Dedifferentiated amniotic fluid mesenchymal stem cell (primary cell): ENCODE data around the gene MYO5B.

Experiments
- DNase-seq: peaks from one replicate; pipeline ENCODE4 v3.0.0-alpha.2; 2016; ENCODE audit errors: extremely low spot score

MYO5B gene

DNA sequence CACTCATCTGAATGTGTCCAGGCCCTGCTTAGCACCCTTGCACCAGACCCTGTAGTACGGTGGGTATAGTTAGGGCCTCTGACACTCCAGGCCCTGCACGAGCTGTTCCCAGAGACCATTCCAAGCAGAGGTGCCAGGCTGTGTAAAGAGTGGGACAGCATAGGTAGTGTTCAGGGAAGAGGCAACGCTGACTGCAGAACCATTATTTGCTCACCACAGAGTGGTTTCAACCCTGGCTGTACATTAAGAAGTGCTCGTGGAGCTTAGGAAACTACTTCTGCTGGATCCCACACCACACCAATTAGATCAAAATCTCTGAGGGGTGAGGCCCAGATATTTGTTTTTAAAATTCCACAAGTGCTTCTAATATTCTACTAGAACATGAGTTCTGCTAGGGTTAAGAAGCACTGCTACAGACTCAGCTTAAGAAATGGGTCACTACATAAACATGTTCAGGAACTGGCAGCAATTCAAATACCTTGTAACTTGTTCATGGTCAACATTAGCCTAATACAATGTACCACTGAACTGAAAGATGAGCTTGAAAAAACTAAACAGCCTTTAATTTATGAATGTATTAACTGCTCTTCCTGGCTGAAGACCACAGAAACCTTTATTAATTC is 183.0 kb downstream of the MYO5B start:
- DNase-seq = peak; percentile 56

DNA sequence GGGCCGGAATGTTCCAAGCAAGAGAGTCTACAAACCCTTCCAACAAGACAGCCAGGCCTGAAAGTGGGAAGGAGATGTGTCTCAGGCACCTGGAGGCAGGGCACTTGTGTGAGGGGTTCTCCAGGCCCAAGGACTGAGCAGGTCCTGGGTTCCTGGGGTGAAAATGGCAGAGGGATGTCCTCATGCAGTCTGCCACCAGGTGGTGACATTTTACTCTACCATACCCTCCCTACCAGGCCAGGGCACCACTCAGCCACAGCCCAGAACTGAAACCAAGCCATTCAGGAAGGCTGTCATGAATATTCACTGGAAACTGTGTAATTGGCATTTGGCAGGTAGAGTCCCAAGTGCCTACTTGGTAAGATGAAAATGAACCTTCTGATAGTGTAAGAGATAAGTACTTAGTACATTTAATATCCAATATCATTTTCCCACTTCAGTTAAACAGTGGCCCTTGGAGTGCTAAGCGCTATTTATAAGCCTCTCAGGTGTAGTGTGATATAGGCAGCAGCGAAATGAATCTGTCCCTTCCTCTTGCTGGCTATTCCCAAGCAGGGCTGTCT is 185.1 kb downstream of the MYO5B start:
- no peak for DNase-seq

- no peak for DNase-seq
Observed at GRCh38 chr18:50008306-50008705, 186.6 kb downstream of the MYO5B start.

DNA sequence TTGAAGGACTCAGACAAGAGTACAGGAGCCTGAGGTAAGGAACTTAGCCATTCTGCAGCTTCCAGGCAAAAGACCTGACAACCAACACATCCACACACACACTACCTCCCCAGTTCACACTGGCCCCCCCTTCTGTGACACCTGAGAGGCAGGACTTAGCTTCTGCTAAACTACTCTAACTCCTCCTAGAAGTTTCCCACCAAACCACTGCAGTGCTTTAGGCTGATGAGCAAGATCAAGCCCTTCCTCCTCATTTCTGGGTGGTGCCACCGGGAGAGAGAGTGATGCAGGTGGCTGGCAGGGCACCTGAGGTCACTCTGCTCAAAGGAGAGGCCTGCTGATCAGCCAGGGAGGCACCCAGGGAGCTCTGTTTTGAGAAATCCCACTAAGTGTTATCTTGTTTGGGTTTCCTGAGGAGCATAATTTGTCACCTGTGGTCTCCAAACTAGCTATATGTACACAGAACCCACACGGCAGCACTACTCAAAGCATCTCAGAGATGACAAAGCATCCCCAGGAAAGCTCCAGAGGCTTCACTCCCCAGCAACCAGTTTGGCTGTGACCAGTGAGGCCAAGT is 188.4 kb downstream of the MYO5B start:
- DNase-seq = no peak

DNA sequence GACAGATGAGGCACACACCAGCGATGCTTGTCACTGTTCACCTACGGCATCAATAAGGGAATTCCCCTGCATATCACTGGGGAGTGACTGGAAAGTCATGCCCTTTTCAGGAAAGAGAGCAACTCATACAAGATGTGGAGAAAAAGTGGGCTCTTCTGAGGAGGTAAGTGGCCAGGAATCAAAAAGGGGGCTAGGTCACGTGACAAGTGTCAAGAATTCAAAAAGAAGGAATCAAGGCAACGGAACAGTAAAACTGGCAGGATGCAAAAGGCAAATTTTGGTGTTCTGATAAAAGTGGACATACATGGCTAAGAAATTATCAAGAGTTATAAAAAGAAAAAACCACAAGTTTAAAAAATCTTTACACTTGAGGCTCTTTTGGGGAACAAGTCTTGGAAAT is 190.9 kb downstream of the MYO5B start:
- DNase-seq = no peak

DNA sequence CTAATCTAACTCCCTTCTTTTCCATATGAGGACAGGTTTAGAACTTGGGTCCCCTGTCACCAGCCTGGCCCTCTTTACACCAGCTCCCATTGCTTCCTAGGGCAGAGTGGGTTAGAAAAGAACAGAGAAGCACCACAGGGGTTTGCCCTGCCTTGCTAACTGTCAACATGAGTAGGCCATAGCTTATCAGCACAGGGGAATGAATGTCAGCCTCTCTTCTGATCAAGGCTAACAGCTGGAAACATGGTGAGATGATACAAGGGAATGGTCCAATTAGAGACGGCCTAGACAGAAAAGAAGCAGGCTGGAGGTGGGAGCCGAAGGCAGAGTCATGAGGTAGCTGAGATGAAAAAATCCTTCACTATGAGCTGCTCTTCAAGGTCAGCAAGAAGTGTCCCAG is 192.2 kb downstream of the MYO5B start:
- no peak for DNase-seq

- no peak for DNase-seq
Observed at GRCh38 chr18:50000227-50000626, 194.7 kb downstream of the MYO5B start.

GRCh38 chr18:49999128-49999527 is 195.8 kb downstream of the MYO5B start:
- no peak for DNase-seq

- no peak for DNase-seq
Observed at GRCh38 chr18:49997558-49997957, 197.4 kb downstream of the MYO5B start.

DNA sequence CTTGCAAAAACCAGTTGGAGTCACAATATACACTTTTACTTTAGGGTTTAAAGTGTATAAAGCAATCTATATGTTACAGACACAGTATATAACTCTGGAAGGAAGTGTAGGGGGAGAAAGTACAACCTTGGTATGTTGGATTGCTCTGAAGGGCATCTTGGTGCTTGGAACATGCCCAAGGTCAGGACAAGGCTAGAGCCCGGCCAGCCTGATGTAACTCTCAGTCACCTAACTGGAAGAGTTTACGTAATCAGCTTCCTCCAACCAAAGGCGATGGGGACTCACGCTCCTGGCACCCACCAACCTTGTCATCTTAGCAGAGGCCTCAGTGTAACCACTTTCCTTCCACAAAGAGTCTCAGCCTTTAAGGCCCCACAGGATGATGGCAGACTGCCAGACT is 200.5 kb downstream of the MYO5B start:
- no peak for DNase-seq

- no peak for DNase-seq
Observed at GRCh38 chr18:49993299-49993698, 201.6 kb downstream of the MYO5B start.

DNA sequence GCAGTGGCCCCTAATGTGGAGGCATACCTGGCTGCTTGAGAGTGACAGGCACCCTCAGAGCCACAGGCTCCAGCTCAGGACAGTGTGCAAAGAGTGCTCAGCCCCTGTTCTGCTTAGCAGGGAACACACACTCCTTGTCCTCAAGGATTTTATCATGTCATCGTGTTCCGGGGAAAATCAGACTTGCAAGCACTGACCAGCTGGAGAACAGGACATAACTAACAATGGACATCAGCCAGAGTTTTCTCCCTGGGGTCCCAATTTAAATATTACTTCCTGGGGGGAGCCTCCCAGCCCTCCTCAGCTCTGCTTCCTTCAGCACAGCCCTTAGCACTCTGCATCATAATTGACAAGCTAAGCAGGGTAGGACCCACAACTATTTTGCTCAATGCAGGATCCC is 206.2 kb downstream of the MYO5B start:
- DNase-seq = no peak

DNA sequence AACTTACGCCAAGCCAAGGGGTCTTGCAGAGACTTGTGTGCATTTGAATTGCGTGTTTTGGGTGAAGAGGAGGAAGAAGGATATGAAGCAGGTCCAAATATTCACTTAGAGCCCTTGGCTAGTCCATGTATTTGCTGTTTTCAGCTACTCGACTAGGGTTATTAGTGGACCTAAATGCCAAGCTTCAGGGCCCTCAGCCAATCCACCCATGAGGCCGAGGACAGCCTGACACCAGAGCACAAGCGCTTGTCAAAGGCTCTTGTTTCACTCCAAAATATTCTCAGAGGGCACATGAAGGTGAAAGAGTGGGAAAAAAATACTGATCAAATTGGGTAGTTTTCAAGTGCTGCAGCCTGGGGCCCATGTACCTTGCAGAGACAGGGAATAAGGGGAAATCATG is 206.8 kb downstream of the MYO5B start:
- DNase-seq = no peak

DNA sequence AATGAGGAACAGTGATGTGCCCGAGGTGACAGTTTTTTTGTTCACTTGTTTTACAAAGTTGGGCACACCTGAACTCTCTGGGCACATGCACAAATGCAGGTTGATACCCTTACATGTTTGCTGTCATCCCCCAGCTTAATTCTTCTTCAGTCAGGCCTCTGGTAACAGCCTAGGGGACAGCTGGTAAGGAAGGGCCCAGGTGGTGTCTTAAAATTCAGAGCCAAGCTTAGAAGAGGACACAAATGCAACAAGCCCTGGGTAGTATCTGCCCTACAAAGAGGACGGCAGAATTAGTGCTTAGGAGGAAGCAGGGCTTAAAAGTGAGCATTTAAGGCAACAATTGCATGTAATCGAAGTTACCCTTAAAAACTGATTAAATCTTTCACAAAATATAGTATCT is 209.7 kb downstream of the MYO5B start:
- no peak for DNase-seq

GRCh38 chr18:49980896-49981295 is 214.1 kb downstream of the MYO5B start:
- no peak for DNase-seq

- DNase-seq = no peak
Observed at GRCh38 chr18:49976795-49977560, 218.0 kb downstream of the MYO5B start.

DNA sequence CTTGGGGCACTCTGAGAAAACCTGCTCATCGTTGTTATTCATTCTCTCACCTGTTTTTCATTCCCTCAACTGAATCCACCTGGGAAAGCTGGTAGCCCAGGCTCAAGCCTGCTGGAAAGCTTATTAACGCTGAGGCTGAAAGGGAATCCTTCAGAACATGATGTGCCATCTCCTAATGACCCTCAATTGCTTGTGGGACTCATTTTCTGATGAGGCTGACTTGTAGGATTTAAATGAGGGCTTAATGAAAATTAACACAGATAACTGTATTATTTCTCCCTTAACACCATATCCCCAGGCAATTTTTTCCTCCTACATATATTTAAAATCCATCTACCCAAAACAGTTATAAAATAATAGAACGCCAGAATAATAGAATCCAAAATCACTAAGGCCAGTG is 218.9 kb downstream of the MYO5B start:
- no peak for DNase-seq

GRCh38 chr18:49974079-49974478 is 220.9 kb downstream of the MYO5B start:
- no peak for DNase-seq

DNA sequence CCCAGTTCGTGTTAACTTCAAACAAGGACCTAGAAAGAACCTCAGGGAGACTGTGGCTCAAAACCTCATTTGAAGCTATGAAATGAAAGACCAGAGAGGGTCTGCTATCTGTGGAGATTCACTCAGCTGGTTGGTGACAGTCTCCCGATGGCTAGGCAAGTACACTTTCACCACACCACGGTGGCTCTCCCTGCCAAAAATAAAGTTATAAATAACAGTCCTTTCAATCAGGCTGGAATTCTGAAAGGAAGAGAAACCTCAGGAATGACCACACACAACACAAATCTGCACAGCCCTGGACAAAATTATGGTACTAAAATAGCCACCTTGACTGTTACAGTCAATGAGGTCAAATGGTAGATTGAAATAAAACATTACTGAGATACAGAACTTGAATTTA is 221.4 kb downstream of the MYO5B start:
- DNase-seq = no peak

- DNase-seq = no peak
Observed at GRCh38 chr18:49972535-49972934, 222.4 kb downstream of the MYO5B start.

DNA sequence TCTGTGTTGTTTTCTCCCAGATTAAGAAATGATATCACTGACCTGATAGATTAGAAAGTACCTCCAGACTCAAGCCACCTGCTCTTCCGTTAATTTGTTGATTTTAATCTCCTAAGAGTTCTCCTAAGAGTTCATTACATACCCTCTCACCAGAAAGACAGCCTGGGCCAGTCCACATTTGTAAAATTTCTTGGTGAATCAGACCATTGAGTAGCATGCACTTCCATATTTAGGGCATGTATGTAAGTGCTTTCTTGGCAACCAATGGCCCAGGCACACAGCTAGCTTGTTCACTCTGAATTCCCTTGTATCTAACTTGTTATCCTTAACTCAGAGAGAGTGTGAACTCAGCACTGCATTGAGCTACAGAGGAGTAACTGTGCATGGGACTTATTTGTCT is 223.5 kb downstream of the MYO5B start:
- no peak for DNase-seq

DNA sequence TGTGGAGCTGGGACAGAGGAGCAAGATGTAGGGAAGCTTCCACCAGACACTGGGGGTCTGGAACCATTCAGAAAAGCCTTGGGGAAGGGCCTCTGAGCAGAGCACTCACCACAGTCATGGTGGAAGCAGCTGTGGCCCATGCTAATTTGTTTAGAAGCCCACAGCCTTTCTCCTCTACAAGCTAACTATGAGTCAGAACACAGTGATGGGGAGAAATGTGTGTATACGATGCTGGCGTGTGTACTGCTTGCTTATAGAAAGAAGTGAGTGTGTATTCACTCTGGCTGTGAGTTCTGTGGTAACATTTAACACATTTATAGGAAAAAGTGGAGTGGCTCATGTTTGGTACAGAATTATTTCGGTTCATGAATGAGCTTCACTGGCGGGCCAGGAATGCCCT is 224.6 kb downstream of the MYO5B start:
- no peak for DNase-seq
